Activated CD4-positive, alpha-beta T cell treated with anti-CD3 and anti-CD28 coated beads, Interleukin-2, amount 50 U/mL, for 16 hours (primary cell): ENCODE results near the gene OXER1.

Source experiments
- DNase-seq: peaks from one replicate; pipeline ENCODE4 v3.0.0-alpha.2; 2020

The OXER1 gene

GRCh38 chr2:42793334-42794270 is 29.7 kb upstream of the OXER1 start:
- DNase-seq = no peak

GRCh38 chr2:42792583-42793333 is 28.8 kb upstream of the OXER1 start, which contains the start of gene HAAO:
HAAO (minus strand) TSS chr2:42792583; CDS start chr2:42792536, 47 bp downstream.
- DNase-seq = no peak

DNA sequence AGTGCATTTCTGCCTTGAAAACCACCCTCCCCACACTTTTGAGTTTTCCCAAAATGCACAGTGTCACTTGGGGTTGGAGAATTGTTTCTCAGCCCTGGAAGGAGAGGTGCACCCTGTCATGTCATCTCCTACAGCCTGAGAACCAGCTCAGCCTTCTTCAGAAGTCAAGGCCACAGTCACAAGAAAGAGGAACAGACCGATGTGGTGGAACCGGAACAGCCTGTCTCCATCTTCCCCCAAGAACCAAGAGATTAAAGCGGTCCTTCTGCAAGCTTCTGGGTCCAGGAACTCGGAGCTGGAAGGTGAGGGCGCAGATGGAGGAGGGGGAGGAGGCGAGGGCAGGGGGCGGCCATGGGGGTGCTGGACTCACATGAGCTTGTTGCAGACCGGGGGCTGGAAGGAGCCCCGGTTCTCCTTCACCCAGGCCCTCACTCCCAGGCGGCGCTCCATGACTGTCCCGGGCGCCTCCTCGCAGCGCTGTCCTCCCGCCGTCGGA is 28.2 kb upstream of the OXER1 start:
- no peak for DNase-seq

GRCh38 chr2:42791606-42792005 is 27.7 kb upstream of the OXER1 start:
- DNase-seq = no peak

GRCh38 chr2:42789751-42790150 is 25.8 kb upstream of the OXER1 start:
- no peak for DNase-seq

DNA sequence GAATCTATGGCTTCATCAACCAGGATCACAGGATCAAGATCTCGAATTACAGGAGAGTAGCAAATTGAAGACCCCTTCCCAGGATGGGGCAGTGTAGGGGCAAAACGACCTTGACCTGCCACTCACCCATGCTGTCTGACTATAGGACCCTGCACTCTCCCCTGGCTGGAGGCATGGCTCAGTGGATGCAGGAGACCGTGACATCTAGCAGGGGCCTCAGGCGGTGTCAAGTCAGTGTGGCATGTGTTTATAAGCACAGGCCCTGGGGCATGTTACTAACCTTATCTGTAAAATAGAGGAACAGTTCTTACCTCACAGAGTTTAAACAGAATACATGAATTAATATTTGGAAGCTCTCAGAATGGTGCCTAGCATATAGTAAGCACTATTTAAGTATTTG is 24.9 kb upstream of the OXER1 start:
- no peak for DNase-seq

DNA sequence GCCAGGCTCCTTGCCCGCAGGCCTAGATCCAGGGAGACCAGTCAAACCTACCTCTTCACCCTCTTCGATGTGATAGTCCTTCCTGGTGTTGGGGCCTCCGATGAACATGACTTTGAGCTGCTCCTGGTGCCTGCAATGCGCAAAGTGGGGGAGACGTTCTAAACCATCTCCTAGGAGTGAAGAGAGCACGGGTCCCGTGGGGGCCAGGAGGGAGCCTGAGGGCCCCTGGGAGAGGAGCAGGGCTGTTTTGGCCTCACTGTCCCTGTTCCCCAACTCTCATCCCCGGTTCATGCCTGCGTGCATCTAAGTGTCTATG is 24.5 kb upstream of the OXER1 start:
- no peak for DNase-seq

GRCh38 chr2:42787788-42788477 is 24.0 kb upstream of the OXER1 start:
- no peak for DNase-seq

DNA sequence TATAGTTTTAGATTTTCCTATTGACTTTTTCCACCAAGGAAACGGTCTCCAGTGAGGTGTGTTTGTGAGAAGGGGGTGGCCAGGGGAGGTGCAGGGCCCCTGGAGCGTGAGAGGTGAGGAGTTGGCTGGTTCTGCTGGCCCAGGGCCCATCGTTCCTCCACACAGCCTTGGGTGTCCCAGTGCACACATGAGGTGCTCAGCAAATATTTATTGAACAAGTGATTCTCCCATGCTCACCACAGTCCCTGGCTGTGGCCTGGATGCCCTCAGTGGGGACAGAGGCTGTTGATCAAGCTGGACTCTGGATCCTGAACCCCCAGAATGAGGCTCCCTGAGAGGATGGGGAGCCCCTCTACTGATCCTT is 23.5 kb upstream of the OXER1 start:
- no peak for DNase-seq

- DNase-seq = no peak
Observed at GRCh38 chr2:42786561-42787345, 22.8 kb upstream of the OXER1 start.

- no peak for DNase-seq
Observed at GRCh38 chr2:42784204-42784880, 20.4 kb upstream of the OXER1 start.

- no peak for DNase-seq
Observed at GRCh38 chr2:42783511-42783910, 19.6 kb upstream of the OXER1 start.

DNA sequence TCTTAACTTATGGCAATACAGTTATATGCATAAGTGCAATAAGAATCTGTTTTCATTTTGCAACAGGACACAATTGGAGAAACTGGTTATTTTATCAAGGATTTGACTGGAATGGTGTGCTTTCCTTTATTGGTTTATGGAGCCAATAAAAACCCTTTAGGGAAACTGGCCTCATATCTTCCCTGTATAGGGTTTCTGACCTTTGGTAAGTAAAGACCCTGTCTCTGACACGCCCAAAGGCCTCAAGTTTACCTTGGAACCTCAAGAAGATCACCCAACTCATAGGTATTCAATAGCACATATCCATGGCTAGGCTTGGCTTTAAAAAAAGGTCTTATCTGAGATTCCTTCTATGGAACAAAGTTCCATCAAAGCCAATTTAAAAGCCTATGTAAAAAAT is 17.2 kb upstream of the OXER1 start:
- DNase-seq = no peak

- no peak for DNase-seq
Observed at GRCh38 chr2:42777883-42778805, 14.2 kb upstream of the OXER1 start.

GRCh38 chr2:42775810-42776209 is 11.9 kb upstream of the OXER1 start:
- no peak for DNase-seq

DNA sequence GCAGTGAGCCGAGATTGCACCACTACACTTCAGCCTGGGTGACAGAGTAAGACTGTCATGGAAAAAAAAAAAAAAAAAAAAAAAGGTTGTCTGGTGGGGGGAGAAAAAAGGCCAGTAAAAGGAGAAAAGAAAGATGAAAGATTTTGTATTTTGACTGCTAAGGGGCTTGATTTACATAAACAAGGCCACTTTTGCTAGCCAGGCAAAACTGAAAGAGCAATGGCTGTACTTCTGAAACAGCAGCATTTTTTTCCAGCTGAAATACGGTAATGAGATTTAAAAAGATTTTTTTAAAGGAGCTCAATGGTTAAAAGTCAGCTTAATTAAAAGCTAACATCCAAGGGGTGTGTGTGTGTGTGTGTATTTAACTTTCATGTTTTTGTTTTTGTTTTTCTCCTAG is 11.3 kb upstream of the OXER1 start:
- DNase-seq = no peak

GRCh38 chr2:42771546-42772153 is 7.7 kb upstream of the OXER1 start:
- DNase-seq = no peak

- DNase-seq = no peak
Observed at GRCh38 chr2:42770288-42771131, 6.6 kb upstream of the OXER1 start.

DNA sequence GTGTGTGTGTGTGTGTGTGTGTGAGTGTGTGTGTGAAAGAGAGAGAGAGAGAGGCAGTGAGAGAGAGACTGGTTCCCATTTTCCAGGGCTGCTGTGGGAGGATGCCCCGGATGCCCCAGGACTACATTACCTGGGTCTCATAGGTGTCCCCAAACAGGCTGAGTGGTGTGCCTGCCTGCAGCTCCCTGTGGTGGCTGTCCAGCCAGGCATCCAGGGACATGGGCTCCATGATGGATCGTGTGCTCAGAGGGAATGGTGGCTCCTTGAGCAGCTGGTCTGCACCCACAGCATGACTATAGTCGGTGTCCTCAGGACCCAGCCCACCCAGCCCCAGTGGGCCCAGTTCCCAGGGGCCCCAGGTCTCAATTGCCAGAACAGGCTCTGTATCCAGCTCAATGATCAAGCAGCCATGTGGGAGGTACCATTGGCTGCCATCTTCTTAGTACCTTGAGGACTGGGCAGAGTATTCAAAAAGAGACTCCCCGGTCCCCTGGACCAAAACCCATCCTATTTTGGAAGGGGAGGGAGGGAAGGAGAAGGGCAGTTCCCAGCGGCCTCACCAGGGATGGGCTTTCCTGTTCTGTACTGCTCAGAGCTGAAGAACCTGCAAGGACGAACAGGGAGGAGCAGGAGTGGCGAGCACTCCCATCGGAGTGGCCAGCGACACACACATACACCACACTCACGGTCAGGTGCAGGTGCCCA is 5.8 kb upstream of the OXER1 start:
- DNase-seq = no peak
